PC-9 (cell line): ENCODE measurements around the gene EYA2.

Experiments used
- CTCF ChIP-seq: fragments of 200-600 bp; sonication (generic); conservative IDR thresholded peaks from 2 replicates; pipeline ENCODE4 v1.6.1; 2017; ENCODE audit warnings: mixed run types, antibody characterized with exemption, mild to moderate bottlenecking, moderate library complexity
- EZH2 ChIP-seq: fragments of 200-600 bp; sonication (generic); IDR thresholded peaks from 2 replicates; pipeline ENCODE4 v1.8.0; 2017; ENCODE audit warnings: antibody characterized with exemption, low read depth

GRCh38 chr20:47187450-47188195, 293.0 kb downstream of the EYA2 start:
- TF ChIP-seq CTCF = no peak
- TF ChIP-seq EZH2 = no peak
